HEK293T (cell line): ENCODE data around the gene IL22RA2.

Experiments
- CTCF ChIA-PET: fragments of 350-600 bp; formaldehyde crosslinking; extraction: SDS; loops from one replicate; lab custom pipeline; 2021; ENCODE audit warnings: antibody characterized with exemption, inconsistent platforms; lab: Yijun Ruan, JAX
- POLR2A ChIA-PET: fragments of 350-600 bp; formaldehyde crosslinking; extraction: SDS; loops from one replicate; lab custom pipeline; 2020; ENCODE audit warnings: antibody characterized with exemption, inconsistent platforms; lab: Yijun Ruan, JAX
- DNase-seq: peaks from one replicate; pipeline ENCODE4 v3.0.0; 2012; ENCODE audit warnings: mixed read lengths; ENCODE audit errors: extremely low spot score
- ARNT ChIP-seq: fragments of 450-650 bp; IDR thresholded peaks from 2 replicates; pipeline ENCODE4 v1.6.1; 2017; ENCODE audit warnings: mild to moderate bottlenecking
- BHLHE40 ChIP-seq: fragments of 450-650 bp; IDR thresholded peaks from 2 replicates; pipeline ENCODE4 v1.6.1; 2016; ENCODE audit warnings: mild to moderate bottlenecking, moderate library complexity, borderline replicate concordance
- CTBP1 ChIP-seq: fragments of 450-650 bp; IDR thresholded peaks from 2 replicates; pipeline ENCODE4 v1.6.1; 2016; ENCODE audit warnings: borderline replicate concordance
- ELF4 ChIP-seq: fragments of 450-650 bp; IDR thresholded peaks from 2 replicates; pipeline ENCODE4 v1.6.1; 2017; ENCODE audit warnings: antibody characterized with exemption
- FOXA1 ChIP-seq: fragments of 450-650 bp; IDR thresholded peaks from 2 replicates; pipeline ENCODE4 v1.6.1; 2016; ENCODE audit warnings: mild to moderate bottlenecking
- FOXK2 ChIP-seq: fragments of 450-650 bp; IDR thresholded peaks from 2 replicates; pipeline ENCODE4 v1.6.1; 2016; ENCODE audit warnings: mild to moderate bottlenecking
- FOXM1 ChIP-seq: fragments of 450-650 bp; IDR thresholded peaks from 2 replicates; pipeline ENCODE4 v1.6.1; 2017; ENCODE audit warnings: mild to moderate bottlenecking, borderline replicate concordance
- HDGF ChIP-seq: fragments of 450-650 bp; IDR thresholded peaks from 2 replicates; pipeline ENCODE4 v1.6.1; 2017; ENCODE audit warnings: antibody characterized with exemption, borderline replicate concordance
- L3MBTL2 ChIP-seq: fragments of 450-650 bp; conservative IDR thresholded peaks from 2 replicates; pipeline ENCODE4 v1.6.1; 2016; ENCODE audit warnings: mild to moderate bottlenecking
- LEF1 ChIP-seq: fragments of 450-650 bp; IDR thresholded peaks from 2 replicates; pipeline ENCODE4 v1.6.1; 2017; ENCODE audit warnings: mild to moderate bottlenecking, borderline replicate concordance
- NFRKB ChIP-seq: fragments of 450-650 bp; IDR thresholded peaks from 2 replicates; pipeline ENCODE4 v1.6.1; 2016; ENCODE audit warnings: mild to moderate bottlenecking, moderate library complexity
- SP1 ChIP-seq: fragments of 450-650 bp; IDR thresholded peaks from 2 replicates; pipeline ENCODE4 v1.6.1; 2017
- SUZ12 ChIP-seq: fragments of 450-650 bp; IDR thresholded peaks from 2 replicates; pipeline ENCODE4 v1.6.1; 2016; ENCODE audit warnings: mild to moderate bottlenecking
- TARDBP ChIP-seq: fragments of 450-650 bp; IDR thresholded peaks from 2 replicates; pipeline ENCODE4 v1.6.1; 2016
- ZNF384 ChIP-seq: fragments of 450-650 bp; IDR thresholded peaks from 2 replicates; pipeline ENCODE4 v1.6.1; 2016
- TF ChIP-seq, protein P1 (sequence below): fragments of 450-650 bp; IDR thresholded peaks from 2 replicates; pipeline ENCODE4 v1.6.1; 2016

IL22RA2 gene

DNA sequence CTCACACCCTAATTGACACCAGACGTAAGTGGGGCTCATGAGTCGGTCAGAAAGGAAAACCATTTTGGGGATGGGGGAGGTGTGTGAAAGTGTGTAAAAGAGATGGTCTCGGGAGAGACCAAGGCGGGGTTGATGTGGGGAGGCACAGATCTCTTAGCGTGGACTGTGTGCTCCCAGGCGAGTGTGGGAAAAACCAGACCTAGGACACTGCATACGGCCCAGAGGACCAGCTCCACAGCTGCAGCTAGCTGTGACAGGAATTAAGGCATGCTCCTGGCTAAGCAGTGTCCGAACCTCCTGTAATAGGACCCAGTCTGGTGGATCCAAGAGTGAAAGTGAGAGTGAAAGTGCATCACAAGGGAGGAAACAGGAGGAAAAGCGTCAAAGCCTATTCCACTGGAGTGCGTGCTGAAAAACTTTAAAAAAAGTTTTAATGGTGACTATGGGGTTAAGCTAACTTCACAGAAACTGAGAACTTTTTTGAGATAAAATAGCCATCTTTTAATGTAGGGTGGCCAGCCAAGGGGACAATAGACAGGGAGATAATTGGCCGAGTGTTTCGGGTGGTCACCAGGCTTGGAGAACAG is 9.6 kb downstream of the IL22RA2 start:
- POLR2A ChIA-PET, result no interaction called here
- TF ChIP-seq FOXK2 (no peak), FOXM1 (no peak), ZNF384 (no peak), SP1 (no peak), BHLHE40 (no peak), CTBP1 (no peak), SUZ12 (no peak), TARDBP (no peak), L3MBTL2 (no peak), FOXA1 (no peak), ARNT (no peak), HDGF (no peak)
- TF ChIP-seq, protein P1, sequence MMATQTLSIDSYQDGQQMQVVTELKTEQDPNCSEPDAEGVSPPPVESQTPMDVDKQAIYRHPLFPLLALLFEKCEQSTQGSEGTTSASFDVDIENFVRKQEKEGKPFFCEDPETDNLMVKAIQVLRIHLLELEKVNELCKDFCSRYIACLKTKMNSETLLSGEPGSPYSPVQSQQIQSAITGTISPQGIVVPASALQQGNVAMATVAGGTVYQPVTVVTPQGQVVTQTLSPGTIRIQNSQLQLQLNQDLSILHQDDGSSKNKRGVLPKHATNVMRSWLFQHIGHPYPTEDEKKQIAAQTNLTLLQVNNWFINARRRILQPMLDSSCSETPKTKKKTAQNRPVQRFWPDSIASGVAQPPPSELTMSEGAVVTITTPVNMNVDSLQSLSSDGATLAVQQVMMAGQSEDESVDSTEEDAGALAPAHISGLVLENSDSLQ, result no peak
- CTCF ChIA-PET, result no interaction called here

GRCh38 chr6:137162692-137163306 is 10.6 kb downstream of the IL22RA2 start:
- TF ChIP-seq, protein P1, result no peak
- TF ChIP-seq HDGF (no peak), ARNT (no peak), CTBP1 (no peak), FOXK2 (no peak)
- CTCF ChIA-PET, result no interaction called here
- POLR2A ChIA-PET, result no interaction called here
- DNase-seq, result no peak

More for the DNA sequence above, 9.6 kb downstream of the IL22RA2 start:
- DNase-seq, result no peak

- no peak for DNase-seq
- POLR2A ChIA-PET, result no interaction called here
- CTCF ChIA-PET, result no interaction called here
- TF ChIP-seq ZNF384 (no peak), LEF1 (no peak), ARNT (no peak), TARDBP (no peak), FOXA1 (no peak), BHLHE40 (no peak), CTBP1 (no peak), ELF4 (no peak), NFRKB (no peak), HDGF (no peak), SP1 (no peak), L3MBTL2 (no peak), FOXM1 (no peak), SUZ12 (no peak), FOXK2 (no peak)
- TF ChIP-seq, protein P1, result no peak
These were observed 11.5 kb downstream of the IL22RA2 start for GRCh38 chr6:137161949-137162348.

DNA sequence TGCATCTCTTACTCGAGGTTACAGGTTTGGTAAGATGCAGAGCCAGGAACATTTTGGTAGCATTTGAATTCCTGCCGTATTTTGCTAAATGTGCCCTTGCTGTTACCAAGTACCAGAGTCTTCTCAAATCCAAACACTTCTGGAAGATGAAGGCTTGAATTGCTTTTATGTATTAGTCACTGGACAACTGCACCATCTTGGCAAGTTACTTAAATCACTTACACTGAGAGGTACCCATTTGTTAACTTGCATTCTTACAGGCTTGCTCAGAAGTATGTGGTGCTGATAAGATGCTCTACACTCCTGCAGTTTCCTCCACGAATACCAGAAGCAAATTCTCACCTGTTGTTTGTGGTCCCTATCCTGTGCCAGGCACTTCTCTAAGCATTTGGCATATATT is 12.7 kb downstream of the IL22RA2 start:
- POLR2A ChIA-PET, result no interaction called here
- CTCF ChIA-PET, result no interaction called here
- no peak for TF ChIP-seq SUZ12
- no peak for TF ChIP-seq TARDBP
- no peak for TF ChIP-seq CTBP1
- TF ChIP-seq SP1, result no peak
- TF ChIP-seq BHLHE40, result no peak
- no peak for TF ChIP-seq NFRKB
- no peak for TF ChIP-seq FOXA1
- no peak for TF ChIP-seq ELF4
- no peak for TF ChIP-seq L3MBTL2
- TF ChIP-seq HDGF, result no peak
- TF ChIP-seq ZNF384, result no peak
- TF ChIP-seq FOXM1, result no peak
- no peak for TF ChIP-seq FOXK2
- DNase-seq, result no peak

DNA sequence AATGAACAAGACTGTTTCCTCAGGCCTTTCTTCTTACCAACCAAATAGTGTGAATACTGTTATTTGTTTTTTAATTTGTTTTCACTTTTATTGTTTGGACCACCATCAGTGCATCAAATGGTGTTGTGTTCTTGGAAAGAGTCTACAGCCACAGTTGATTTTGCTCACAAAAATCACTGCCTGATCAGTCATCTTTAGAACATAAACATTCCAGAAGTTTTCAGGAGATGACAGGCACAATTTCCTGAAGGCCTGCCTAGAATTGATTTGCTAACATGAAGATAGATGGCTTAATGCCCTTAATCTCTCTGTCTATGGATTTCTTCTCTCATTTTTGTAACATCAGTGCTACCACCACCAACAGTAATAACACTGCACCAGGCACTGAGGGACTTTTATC is 13.5 kb downstream of the IL22RA2 start:
- CTCF ChIA-PET, result no interaction called here
- no peak for TF ChIP-seq BHLHE40
- TF ChIP-seq SP1, result no peak
- no peak for TF ChIP-seq SUZ12
- TF ChIP-seq FOXK2, result no peak
- TF ChIP-seq LEF1, result no peak
- no peak for TF ChIP-seq FOXM1
- TF ChIP-seq L3MBTL2, result no peak
- no peak for TF ChIP-seq ZNF384
- no peak for TF ChIP-seq NFRKB
- no peak for TF ChIP-seq TARDBP
- TF ChIP-seq CTBP1, result no peak
- TF ChIP-seq ELF4, result no peak
- TF ChIP-seq FOXA1, result no peak
- TF ChIP-seq, protein P1, result no peak
- TF ChIP-seq ARNT, result no peak
- TF ChIP-seq HDGF, result no peak
- DNase-seq, result no peak
- POLR2A ChIA-PET, result no interaction called here

GRCh38 chr6:137157601-137158000 is 15.8 kb downstream of the IL22RA2 start:
- ChIA-PET CTCF (no interaction called here), POLR2A (no interaction called here)
- DNase-seq, result no peak
- TF ChIP-seq SP1 (no peak), BHLHE40 (no peak), SUZ12 (no peak), FOXM1 (no peak), ELF4 (no peak), CTBP1 (no peak), ZNF384 (no peak), ARNT (no peak), HDGF (no peak), TARDBP (no peak), FOXA1 (no peak), NFRKB (no peak), L3MBTL2 (no peak)
- TF ChIP-seq, protein P1, result no peak
